ENCODE data around the gene IL1B.
"Not testable (repeated sequence)": the region's sequence is repeated elsewhere in the genome, so short reads cannot be mapped to it uniquely, and the experiment has no call there.

The IL1B gene

DNA sequence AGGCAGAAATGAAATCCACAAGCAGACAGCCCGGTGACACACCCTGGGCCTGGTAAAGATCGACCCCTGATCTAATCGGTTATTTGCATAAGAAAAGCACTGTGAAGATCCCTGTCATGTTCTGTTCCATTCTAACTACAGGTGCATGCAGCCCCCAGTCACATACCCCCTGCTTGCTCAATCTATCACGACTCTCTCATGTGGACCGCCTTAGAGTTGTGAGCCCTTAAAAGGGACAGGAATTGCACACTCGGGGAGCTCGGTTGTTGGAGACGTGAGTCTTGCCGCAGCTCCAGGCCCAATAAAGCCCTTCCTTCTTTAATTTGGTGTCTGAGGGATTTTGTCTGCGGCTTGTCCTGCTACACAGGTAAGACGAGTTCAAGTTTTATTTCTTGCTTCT is 13.4 kb upstream of the IL1B start:
- DNase-seq = no peak

DNA sequence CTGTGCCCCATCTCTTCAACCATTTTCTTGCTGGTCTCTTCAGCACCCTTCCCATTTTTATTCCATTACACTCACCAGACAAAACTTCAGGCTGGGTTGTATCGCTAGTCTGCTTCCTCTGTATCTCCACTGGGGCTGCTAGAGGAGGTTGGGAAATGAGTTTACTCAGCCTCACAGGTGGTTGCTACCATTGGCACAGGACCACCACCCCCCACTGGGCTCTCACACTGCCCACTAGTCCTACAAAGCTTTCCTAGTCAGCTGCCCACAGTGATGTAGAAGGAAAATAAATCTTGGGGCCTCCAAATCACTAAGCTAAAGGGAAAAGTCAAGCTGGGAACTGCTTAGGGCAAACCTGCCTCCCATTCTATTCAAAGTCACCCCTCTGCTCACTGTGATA is 12.3 kb upstream of the IL1B start:
- DNase-seq = no peak

DNA sequence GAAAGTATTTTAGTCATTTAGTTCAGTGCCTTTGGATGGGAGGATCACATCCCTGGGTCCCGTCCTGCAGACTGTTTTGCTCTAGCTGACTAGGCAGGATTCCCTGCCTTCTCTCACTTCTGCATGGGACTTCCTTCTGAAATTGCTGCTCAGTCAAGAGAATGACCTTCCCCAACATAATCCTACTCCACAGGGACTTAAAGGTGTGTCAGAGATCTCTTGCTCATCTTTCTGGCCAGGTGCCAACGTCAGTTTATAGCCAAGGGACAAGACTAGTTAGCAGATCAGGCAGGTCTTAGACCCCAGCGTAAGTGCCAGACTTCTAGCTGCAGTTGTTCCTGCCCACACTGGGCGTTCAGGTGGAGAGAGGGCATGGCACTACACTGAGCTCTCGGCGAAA is 9.5 kb upstream of the IL1B start:
- no peak for DNase-seq

DNA sequence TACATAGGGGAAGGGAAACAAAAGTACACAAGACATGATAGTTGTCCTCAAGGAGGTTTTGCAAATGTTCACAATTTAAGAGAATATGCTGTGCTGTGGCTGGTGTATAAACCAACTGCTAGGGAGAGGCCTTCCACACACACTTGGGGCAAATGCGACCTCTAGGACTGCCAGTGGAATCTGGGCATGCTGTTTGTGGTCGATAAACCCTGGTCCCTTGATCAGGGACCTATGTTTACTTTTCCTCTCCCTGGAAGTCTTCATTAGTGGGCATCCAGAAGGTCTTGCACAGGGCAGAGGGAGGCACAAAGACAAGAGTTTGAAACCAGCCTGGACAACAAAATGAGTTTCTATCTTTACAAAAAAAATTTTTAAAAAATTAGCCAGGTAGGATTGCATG is 7.3 kb upstream of the IL1B start:
- DNase-seq = no peak

DNA sequence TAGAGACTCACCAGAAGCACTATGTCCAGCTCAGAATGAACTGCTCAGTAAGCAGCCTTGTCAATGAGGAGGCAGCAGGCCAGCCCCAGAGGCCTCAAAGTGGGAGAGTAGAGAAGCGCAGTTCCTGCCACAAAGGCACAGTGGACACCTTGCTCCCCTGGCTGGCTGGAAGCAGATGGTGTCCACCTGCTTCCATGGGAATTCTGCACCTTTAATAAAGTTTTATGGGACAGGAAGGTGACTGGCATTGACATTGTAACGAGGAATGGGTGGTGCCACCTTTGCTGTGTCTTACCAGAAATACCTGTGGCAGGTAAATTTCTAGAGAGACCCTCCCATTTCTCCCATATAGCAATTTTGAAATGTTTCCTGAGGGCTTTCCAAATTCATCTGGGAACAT is 6.7 kb upstream of the IL1B start:
- DNase-seq = no peak

DNA sequence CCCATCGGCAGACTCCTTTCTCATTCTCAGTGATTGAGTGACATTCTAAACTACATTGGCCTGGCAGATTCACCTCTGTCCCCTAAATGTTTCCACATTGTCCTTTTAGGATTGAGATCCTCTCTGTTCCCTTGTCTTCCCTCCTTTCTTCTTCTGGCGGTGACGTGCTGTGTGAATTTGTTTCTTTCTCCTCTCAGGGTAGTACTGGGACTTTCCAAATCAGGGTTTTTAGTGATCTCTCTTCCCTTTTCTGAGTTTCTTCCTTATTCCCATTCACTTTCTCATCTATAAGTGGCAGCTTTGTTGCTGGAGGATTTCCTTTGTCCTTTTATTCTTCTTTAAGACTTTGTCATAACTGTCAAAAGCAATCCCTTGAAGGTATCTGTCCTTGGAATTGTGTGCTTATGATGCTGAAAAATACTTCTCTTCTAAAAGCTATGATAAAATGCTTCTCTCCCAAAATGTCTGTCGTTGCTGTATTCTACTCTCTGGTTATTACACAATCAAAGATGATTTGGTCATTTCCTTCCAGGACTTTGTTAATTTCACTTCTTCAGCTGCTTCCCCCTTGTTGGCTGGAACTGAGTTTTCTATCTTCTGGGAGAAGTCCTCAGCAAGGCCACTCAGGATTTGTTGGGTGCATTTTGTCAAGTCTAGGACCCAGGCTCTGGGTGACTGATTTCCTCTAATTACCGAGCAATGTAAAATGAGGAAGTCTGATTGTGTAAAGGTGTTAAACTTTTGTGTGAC is 4.9 kb upstream of the IL1B start:
- no peak for DNase-seq

DNA sequence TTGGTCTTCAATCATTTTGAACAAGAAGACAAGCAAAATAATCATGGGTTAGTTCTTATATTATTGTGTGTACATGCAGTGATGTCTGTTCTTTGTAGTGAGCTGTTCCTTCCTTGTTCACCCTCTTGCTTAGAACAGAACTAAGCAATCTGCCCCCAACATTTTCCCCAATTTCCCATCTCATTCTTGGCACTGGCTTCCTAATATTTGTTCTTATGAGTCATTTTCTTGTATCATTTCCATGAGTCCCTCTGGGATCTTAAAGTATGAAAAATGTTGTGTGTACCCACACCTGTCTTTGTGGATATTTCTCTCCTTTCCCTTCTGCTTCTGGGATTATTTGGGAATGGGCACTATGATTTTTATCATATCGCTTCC is 3.5 kb upstream of the IL1B start:
- no peak for DNase-seq

DNA sequence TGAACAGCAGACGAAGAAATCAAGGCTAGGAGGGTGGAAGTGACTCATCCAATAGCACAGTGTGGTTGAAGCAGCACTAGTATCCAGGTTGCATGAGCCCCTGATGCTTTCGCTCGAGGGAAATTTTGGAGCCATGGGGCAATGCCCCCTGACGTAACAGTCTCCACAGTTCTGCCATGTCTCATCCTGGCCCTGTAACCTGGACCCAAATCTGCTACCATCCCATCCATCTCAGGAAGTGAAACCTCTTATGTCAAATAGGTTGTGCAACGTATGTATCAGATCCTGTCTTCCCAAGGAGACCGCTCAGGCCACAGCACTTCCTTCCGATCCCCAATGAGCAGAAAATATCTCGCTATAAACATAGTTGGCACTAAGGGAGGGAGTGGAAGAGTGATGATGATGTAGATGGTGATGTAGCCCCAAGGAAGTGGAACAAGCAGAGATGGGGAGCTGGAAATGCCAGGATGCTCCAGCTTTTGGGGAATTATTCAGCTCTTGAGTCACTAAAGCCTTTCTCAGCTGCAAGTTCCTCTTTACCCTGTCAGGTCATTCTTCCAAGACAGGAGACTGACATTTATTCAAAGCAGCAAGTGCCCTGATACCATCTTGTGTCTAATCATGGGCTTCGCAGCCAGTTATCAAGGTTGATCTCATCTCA is 3.0 kb upstream of the IL1B start:
- DNase-seq = no peak

DNA sequence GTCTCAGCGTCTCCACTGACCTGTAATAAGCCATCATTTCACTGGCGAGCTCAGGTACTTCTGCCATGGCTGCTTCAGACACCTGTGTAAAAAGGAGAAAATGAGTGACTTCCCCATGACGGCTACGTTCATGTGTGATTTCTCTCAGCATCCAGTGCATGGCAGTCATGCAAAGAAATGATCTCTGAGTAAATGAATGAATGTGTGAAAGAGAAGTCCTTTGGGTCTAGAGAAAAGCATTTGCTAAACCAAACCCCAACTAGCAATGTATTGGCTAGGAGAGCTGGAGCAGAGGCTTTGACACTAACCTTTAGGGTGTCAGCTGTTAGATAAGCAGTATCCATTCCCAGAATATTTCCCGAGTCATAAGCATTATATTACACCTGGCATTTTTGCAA is 417 bp downstream of the IL1B start:
- no peak for DNase-seq

DNA sequence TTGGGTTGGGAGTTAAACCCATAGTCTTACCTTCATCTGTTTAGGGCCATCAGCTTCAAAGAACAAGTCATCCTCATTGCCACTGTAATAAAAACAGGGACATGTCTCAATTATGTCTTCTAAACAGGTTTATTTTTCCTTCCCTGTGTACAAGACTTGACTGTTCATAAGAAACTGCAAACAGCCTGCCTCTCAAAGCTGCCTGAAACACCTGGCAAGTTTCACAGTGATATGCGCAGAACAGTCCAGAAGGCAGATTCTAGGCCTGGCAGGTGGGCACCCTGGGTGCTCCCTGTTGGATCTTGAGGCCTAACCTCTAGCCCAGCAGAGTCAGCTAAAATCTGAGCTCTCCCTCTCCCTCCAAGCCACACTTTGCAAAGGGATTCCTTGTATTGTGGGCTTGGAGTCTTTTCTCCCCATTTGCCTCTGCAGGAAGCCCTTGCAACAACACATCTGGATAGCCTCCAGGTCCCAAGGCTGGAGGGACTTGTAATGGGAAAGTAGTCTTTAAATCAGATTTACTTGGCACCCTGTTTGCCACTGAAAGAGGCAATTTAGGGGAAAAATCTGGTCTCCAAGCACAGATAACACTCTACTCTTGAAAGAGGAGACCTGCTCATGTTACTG is 930 bp downstream of the IL1B start:
- DNase-seq = no peak

DNA sequence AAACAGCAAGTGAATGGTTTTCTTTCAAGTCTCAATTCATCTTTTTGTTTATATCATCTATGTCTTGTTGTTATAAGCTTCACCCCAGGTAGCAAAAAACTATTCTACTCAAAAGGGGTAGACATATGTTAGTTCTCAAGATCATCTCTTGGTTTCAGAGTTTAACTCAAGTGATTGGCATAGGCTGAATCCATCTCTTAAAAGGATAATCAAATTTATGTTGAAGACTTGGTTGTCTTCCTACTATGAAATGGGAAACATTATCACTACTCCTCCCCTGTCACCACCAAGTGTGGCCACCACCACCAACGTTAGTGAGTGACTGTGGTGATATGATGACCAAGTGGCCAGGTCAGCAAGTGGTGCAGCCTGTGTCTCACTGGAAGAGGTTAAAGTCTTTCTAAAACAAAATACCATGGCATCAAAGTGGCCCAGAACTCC is 1.5 kb downstream of the IL1B start:
- no peak for DNase-seq

DNA sequence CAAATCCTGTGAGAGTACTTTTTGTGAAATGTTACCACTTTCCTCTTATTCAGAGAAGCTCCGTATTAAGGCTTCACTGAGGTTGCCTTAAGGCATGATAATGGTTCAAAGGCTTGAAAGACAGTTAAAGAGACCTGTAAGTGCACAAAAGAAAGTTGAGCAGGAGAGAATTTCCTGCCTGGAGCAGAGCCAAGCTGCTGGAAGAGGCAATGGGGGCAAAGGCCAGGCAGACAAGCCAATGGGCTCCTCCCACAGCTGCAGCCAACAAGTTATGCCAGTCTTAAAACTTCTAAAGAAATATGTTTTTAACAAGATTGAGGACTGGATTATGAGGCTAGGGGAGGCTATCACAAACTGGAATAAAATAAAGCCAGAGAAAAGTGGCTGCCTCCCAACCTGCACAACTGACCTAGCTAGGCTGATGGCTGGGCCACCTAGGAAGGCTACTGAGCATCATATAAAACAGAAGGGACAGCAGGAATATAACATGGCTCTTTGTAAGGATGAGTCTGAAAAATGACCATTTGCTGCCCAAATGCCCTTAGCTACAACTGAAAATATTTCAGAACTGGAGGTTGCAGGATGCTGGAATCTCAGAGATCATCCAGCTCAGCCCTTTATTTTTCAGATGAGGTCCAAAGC is 2.1 kb downstream of the IL1B start:
- DNase-seq = no peak

DNA sequence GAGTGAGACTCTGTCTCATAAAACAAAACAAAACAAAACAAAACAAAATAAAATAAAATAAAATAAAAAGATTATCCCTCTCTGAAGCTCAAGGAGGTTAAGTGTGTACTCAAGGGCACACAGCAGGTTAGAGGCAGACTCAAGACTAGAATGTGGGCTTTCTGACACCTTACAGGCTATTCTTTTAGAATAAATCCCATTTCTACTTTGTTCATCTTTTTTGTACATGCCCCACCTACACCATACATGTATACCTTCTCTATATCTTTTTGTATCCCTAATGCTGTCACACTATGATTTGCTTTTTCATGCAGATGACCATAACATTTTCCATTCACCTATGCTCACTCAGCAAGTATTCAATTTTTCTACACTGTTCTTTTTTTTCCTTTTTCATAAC is 2.6 kb downstream of the IL1B start:
- no peak for DNase-seq

DNA sequence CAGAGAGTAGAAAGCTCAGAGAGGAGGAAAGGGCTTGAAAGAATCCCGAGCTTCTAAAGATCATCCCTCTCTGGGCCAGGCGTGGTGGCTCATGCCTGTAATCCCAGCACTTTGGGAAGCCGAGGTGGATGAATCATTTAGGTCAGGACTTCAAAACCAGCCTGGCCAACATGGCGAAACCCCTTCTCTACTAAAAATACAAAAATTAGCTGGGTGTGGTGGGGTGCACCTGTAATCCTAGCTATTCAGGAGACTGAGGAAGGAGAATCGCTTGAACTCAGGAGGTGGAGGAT is 3.0 kb downstream of the IL1B start:
- DNase-seq = not testable (repeated sequence)

DNA sequence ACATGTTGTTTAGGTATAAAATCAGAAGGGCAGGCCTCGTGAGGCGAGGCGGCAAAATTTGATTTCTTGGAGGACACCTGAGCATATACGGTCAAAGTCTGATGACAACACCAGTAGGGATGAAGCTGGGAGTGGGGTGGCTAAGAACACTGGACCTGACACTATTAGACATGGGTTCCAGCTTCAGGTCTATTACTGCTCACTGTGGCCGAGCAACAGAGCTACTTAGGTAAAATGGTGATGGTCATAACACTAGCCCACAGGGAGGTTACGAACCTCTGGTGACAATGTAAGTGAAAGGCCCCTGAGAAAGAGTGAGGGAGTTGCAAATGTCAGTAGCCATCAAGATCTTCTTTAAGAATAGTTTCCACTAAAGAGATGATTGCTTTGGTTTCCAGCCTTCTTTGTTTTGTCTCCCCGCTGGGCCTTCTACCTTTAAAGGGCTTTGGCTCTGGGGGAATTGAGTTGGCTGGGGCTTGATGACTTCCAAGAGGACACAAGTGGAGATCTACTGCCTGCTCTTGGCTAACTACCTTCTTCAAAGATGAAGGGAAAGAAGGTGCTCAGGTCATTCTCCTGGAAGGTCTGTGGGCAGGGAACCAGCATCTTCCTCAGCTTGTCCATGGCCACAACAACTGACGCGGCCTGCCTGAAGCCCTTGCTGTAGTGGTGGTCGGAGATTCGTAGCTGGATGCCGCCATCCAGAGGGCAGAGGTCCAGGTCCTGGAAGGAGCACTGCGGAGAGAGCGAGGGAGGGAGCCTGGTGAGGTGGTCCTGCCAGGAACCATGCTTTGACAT is 3.5 kb downstream of the IL1B start:
- DNase-seq = no peak

DNA sequence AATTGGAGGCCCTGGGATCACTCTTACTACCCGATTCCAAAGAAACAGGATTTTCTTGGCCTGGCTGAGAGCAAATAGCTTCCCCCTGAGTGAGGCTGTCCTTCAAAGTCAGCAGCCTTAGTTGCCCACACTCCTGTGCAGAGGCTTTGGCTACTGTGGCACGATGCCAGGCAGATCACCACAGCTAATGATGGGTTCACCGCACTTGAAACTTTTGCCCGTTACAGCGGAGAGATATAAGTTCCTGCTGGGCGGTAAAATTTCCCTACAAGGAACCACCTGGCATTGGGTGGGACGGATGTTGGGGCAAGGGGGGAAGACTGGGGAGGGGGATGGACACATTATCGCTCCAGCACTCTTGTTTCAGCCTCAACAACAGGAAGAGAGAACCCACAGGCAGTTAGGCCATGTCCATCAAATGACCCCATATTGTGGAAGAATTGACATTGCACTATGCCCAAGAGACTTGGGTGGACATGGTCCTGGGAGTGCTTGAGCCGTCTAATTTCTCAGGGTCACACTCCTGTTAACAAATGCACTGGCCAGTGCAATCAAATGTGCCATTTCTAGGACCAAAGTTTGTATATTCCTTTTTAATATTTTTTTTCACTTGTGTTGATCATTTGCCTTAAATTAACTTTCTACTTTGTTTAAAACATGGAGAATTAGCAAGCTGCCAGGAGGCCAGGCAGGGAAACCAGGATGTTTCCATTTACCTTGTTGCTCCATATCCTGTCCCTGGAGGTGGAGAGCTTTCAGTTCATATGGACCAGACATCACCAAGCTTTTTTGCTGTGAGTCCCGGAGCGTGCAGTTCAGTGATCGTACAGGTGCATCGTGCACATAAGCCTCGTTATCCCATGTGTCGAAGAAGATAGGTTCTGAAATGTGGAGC is 4.4 kb downstream of the IL1B start:
- no peak for DNase-seq

DNA sequence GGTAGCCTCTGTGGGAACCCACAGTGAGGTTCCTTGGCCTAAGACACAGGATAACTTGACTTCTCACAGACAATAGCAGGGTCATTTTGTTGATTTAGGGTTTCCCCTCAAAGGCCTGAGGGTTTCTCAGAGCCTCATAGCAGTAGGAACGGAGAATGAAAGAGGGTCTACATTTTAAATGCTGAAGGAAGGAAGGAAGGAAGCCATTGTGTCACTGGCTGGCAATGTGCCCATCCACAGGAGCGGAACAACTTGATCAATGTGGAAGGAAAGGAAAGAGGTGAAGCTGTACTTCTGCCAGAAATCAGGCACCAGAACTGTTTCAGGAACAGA is 5.1 kb downstream of the IL1B start:
- DNase-seq = no peak

DNA sequence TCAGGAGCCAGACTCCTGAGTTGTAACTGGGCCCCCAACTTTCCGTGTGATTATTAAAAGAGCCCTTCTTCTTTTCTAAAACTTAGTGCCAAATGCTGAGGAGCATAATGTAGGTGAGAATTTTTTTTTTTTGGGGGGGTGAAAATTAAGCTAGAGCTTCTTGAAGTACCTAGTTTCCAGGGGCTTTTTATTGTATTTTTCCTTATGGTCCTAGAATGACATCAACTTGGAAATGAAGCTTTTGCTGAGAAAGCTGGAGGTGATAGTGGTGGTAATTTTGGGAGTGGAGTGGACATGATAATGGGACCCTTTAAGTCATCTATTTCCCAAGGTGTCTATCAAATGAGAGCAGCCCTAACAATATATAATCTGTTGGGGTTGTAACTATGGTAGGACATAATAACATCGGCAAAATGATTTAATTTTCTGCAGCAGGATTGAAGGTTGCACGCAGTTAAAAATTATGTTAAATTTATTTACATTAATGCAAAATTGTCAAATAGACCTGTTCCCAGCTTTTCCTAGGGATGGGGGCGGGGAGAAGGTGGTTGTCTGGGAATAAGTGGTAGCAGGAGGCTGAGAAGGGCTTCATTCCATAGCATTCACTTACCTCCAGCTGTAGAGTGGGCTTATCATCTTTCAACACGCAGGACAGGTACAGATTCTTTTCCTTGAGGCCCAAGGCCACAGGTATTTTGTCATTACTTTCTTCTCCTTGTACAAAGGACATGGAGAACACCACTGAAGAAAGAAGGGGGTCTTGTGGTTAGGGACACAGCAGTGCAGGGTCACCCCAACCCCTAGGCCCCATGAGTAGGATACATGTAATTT is 5.7 kb downstream of the IL1B start:
- no peak for DNase-seq

DNA sequence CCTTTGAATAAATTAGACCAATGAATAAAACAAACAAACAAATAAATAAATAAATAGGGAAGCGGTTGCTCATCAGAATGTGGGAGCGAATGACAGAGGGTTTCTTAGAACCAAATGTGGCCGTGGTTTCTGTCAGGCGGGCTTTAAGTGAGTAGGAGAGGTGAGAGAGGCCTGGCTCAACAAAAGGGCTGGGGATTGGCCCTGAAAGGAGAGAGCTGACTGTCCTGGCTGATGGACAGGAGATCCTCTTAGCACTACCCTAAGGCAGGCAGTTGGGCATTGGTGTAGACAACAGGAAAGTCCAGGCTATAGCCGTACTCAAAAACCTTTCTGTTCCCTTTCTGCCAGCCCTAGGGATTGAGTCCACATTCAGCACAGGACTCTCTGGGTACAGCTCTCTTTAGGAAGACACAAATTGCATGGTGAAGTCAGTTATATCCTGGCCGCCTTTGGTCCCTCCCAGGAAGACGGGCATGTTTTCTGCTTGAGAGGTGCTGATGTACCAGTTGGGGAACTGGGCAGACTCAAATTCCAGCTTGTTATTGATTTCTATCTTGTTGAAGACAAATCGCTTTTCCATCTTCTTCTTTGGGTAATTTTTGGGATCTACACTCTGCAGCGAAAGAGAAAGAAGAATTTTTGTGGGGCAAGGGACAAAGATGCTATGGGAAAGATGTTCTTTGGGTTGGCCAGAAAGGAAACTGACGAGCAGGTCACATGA is 6.5 kb downstream of the IL1B start:
- DNase-seq = no peak

DNA sequence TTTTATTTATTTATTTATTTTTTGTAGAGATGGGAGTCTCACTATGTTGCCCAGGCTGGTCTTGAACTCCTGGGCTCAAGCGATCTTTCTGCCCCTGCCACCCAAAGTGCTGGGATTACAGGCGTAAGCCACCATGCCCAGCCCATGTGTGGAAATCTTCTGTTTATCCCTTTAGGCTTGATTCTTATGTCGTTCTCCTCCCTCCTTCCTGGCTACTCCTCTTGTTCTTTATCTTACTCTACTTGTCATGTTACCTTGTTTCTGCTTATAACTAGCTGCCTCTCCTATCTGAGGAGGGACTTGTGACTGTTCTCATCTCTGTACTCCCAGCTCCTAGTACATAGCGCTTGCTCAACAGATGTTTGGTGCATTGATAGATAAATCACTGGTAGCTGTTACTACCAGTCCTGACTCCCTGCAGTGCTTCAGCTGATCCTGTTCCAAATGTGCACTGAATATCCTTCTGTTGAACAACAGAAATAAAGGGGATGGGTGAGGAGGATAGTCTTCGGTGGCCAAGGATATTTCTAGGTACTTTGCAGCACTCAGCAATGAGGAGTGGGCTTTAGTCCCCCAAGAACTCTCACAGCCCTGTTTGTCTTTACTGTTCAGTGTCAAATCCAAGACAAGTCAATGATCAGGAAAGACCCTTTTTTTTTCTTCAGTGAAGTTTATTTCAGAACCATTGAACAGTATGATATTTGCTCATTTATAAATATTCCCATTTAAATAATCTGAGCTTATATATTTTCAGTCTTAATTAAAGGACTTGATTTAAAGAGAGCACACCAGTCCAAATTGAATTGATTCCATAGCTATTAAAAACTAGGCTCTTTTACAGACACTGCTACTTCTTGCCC is 7.2 kb downstream of the IL1B start:
- no peak for DNase-seq

Data from amniotic stem cell (primary cell).